H54 (cell line): Measurements from ENCODE around the gene IRAK1.
"Not testable (repeated sequence)": the region's sequence is repeated elsewhere in the genome, so short reads cannot be mapped to it uniquely, and the experiment has no call there.

Experiments used
- DNase-seq: peaks from one replicate; pipeline ENCODE4 v3.0.0; 2011; ENCODE audit warnings: low spot score, mixed read lengths; ENCODE audit not compliant: insufficient read length
- FAIRE-seq: peaks from 3 replicates; lab custom pipeline; 2011; peaks lifted over from hg19 to GRCh38; lab: Jason Lieb, UNC
- POLR2A ChIP-seq: IDR thresholded peaks from 2 replicates; pipeline ENCODE4 v1.6.1; 2011; ENCODE audit warnings: low read depth, mild to moderate bottlenecking, low read length

The IRAK1 gene

DNA sequence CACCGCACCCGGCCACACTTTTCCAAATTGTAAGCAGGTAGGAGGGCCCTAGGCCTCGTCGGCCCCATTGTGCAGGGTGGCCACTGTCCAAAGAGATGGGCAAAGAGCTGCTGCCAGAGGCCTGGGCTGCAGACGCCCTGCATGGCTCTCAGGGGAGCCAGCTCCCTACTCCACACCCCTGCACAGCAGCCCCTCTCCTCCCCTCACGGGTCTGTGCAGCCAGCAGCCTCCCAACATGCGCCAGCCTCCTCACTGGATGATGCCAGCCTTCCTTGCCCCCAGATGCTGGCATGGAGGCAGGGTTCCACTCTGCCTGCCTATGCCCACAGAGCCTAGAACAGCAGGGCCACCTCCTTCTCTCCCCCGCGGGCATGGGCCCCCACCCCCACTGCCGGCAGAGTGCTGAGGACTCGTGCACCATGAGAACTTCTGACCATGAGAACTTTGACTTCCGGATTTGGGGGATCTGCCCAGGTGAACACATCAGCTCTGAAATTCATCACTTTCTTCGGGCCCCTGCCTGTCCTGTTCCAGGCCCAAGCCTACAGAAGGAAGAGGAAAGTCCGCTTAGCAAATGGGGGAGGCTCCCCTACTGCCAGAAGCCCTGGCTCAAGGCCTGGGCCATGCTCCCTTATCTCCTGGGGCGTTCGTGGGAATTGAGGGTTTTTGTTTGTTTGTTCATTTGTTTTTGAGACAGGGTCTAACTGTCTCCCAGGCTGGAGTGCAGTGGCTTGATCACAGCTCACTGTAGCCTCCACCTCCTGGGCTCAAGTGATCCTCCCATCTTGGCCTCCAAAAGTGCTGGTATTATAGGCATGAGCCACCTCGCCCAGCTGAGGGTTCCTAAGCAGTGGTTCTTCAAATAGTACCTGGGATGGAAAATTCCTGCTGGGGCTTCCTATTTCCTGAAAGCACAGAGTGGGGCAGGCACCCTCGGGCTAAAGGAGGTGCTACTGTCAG, 8.0 kb downstream of the IRAK1 start:
- no peak for DNase-seq
- TF ChIP-seq POLR2A = no peak
- FAIRE-seq = no peak

GRCh38 chrX:154010330-154011087, 9.2 kb downstream of the IRAK1 start:
- TF ChIP-seq POLR2A = no peak
- DNase-seq (no peak), FAIRE-seq (no peak)

DNA sequence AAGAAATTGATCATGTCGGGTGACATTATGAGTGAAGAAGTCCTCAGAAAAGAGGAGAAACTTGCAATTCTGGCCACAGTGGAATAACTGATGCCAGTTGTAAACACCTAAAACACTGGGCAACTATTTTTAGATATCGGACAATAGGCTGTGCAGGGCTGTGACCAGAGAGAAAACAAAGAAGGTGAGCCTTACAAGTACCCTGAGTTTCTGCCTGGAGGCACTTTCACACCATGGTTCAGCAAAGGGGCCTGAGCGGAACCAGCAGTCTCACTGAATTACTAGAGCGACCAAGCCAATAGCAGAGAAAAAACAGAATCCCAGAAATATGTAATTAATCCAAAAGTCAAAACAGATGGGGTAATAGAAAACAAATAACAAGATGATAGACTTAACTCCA, 11.2 kb downstream of the IRAK1 start:
- FAIRE-seq (no peak), DNase-seq (no peak)
- no peak for TF ChIP-seq POLR2A

- DNase-seq (no peak), FAIRE-seq (no peak)
- TF ChIP-seq POLR2A = no peak
Observed at GRCh38 chrX:154006947-154007346, 12.8 kb downstream of the IRAK1 start.

- no peak for TF ChIP-seq POLR2A
- FAIRE-seq (no peak), DNase-seq (no peak)
Observed at GRCh38 chrX:154004315-154004714, 15.4 kb downstream of the IRAK1 start.

DNA sequence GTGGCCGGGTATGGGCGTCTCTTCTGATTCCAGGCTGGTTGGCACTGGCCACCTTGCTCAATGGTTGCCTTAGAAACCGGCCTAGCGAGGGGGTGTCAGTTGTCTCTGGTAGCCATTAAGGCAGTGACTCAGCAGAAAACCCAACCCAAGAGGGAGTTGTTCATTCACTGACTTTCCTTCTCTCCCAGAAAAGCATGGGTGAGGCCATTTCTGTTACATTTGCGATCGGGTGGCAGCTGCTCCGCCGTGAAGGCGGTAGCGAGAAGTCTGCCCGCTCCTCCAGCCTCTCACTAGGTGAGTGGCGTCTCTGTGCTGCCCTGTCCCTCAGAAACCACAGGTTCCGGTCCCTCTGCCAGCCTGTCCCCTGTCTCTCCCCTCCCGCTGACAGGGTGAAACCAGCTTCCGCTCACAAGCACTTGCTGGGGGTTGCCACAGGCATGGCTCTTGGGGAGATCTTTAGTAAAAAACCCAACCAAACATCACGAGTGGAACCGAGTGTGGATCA, 17.4 kb downstream of the IRAK1 start:
- FAIRE-seq (no peak), DNase-seq (no peak)
- TF ChIP-seq POLR2A = no peak

DNA sequence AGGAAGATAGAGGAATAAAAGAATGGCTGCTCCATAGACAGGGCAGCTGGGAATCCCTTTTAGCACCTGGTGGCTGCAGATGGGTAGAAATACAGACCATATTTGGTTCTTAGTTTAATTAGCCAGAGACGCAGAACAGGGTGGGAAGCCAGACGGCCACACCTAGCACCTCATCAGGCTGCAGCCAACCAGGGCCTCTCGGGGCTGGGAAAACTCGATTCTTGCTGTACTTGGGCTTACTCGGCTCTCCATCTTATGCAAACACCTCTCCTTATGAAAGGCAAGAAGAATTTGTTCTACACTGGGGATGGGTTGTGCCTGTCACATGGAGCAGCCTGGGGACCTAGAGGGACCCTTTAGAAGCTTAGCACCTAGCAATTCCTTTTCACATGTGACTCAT, 19.7 kb downstream of the IRAK1 start:
- FAIRE-seq (no peak), DNase-seq (no peak)
- no peak for TF ChIP-seq POLR2A

- TF ChIP-seq POLR2A = no peak
- FAIRE-seq = no peak
- DNase-seq = no peak
Observed at GRCh38 chrX:153999359-154000037, 20.2 kb downstream of the IRAK1 start.

GRCh38 chrX:153995504-153995903, 24.2 kb downstream of the IRAK1 start:
- no peak for TF ChIP-seq POLR2A
- DNase-seq = no peak
- no peak for FAIRE-seq

GRCh38 chrX:153994398-153994797, 25.3 kb downstream of the IRAK1 start:
- not testable (repeated sequence) for FAIRE-seq, DNase-seq

GRCh38 chrX:153993978-153994377, 25.7 kb downstream of the IRAK1 start:
- TF ChIP-seq POLR2A = no peak
- FAIRE-seq = no peak

DNA sequence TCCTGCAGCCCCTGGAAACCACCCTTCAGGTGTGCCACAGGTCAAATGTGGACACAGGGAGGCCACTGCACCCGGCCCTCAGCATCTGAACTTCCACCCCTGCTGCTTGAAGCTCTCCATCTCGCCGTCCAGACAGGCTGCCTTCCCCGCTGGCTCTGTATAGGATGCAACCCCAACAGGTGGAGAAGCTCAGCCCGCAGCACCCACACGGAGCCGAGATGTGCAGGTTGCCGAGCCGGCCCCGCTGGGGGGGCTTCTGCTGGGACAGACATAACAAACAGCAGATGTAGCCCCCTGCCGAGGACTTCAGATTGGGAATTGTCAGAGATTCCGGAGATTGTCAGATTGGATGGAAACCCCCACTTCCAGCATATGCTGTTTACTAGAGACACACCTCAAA, 26.6 kb downstream of the IRAK1 start:
- no peak for TF ChIP-seq POLR2A
- DNase-seq (no peak), FAIRE-seq (no peak)

More at GRCh38 chrX:153993978-153994377, 25.7 kb downstream of the IRAK1 start:
- DNase-seq = no peak

DNA sequence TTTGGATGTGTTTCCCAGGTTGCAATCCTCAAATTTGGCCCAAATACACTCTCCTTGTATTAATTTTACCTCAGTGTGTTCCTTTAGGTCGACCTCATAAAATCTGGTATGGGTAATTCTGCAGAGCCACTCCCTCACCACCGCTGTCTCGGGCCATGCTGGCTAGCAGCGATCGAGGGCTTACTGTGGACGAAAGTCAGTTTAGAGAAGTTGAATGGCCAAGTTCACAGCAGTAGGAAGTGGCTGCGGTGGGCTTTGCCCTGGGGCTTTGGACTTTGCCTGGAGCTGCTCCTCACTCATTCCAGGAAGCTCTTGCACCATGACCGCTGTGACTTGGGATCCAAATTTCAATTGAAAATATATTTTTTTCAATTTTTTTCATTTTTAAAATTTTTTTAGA, 27.5 kb downstream of the IRAK1 start:
- no peak for DNase-seq
- TF ChIP-seq POLR2A = no peak
- FAIRE-seq = no peak
